Activated naive CD4-positive, alpha-beta T cell treated with anti-CD3 and anti-CD28 coated beads, Interleukin-2, amount 50 U/mL, for 24 hours (primary cell): ENCODE measurements around the gene OR4D10.
"Not testable (repeated sequence)": the region's sequence is repeated elsewhere in the genome, so short reads cannot be mapped to it uniquely, and the experiment has no call there.

Experiments used
- H3K27ac Mint-ChIP-seq: one replicate; pipeline ENCODE4 v1.8.0; 2021; ENCODE audit warnings: mild to moderate bottlenecking, mixed read lengths
- H3K27me3 Mint-ChIP-seq: one replicate; pipeline ENCODE4 v1.8.0; 2021; ENCODE audit warnings: mixed read lengths
- H3K36me3 Mint-ChIP-seq: one replicate; pipeline ENCODE4 v1.8.0; 2021; ENCODE audit warnings: mixed read lengths
- H3K4me1 Mint-ChIP-seq: one replicate; pipeline ENCODE4 v1.8.0; 2021; ENCODE audit warnings: mixed read lengths
- H3K4me3 Mint-ChIP-seq: one replicate; pipeline ENCODE4 v1.8.0; 2021; ENCODE audit warnings: mild to moderate bottlenecking, mixed read lengths
- H3K9me3 Mint-ChIP-seq: one replicate; pipeline ENCODE4 v1.8.0; 2021; ENCODE audit warnings: mixed read lengths

Gene OR4D10

DNA sequence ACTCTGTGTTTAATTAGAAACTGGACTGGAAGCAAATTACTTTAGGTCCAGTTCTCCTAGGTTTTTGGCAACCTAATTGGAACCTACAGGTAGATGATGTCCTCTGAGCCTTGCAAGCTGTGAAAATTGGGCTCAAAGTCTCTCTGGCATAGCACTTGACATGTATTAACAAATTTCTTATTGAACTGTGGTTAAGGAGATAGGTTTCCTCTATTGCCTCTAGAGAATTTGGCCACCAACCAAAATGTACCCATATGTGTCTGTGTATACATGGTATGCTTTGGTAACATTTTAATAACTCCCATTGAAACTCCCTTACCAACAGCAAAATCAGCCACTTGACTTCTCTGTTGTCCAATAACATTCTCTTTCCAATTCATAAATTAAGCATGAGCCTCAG lies at the start of gene OR4D10:
TSS of gene OR4D10 (plus strand) at position 301 of the 400 bp plus-strand sequence. CDS start 4,115 bp downstream, outside the sequence.
- H3K27me3 Mint-ChIP-seq, result peaks cover 8% of the 10 kb centered on the region
- no peak within 1 kb of the TSS for H3K4me3 Mint-ChIP-seq
- H3K27ac Mint-ChIP-seq, result no peak within 1 kb of the TSS
- H3K9me3 Mint-ChIP-seq, result no peaks in the 10 kb centered on the region
- no peaks in the 10 kb centered on the region for H3K36me3 Mint-ChIP-seq
- no peaks in the 10 kb centered on the region for H3K4me1 Mint-ChIP-seq

DNA sequence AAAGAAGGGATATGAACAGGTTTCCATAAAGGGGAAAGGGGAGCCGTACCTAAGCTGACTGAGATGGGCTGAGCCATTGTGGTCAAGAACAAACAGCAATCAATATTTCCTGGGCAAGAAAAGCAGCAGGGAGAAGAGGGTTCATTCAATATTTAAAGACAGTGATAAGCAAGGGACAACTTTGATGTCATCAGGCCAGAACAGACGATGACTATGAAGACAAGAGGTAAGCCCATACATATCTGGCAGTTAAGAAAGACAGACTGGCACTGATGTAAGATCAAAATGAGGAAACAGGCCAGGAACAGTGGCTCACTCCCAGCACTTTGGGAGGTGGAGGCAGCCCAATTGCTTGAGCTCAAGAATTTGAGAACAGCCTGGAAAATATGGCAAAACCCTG lies 49.3 kb upstream of the OR4D10 start:
- Mint-ChIP-seq H3K27ac (no peak overlapping the region), H3K4me1 (no peaks in the 10 kb centered on the region), H3K36me3 (no peaks in the 10 kb centered on the region), H3K27me3 (peaks cover 3% of the 10 kb centered on the region), H3K9me3 (no peaks in the 10 kb centered on the region), H3K4me3 (no peak overlapping the region)

DNA sequence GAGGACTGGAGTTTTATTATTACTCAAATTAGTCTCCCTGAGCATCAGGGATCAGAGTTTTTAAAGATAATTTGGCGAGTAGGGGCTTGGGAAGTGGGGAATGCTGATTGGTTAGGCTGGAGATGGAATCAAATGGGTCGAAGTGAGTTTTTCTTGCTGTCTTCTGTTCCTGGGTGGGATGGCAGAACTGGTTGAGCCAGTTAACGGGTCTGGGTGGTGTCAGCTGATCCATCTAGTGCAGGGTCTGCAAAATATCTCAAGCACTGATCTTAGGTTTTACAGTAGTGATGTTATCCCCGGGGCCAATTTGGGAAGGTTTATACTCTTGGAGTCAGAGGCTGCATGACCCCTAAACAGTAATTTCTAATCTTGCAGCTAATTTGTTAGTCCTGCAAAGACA lies 48.0 kb upstream of the OR4D10 start:
- Mint-ChIP-seq H3K9me3 (no peaks in the 10 kb centered on the region), H3K4me1 (no peaks in the 10 kb centered on the region), H3K36me3 (no peaks in the 10 kb centered on the region), H3K4me3 (no peak overlapping the region), H3K27me3 (peaks cover 4% of the 10 kb centered on the region), H3K27ac (no peak overlapping the region)

DNA sequence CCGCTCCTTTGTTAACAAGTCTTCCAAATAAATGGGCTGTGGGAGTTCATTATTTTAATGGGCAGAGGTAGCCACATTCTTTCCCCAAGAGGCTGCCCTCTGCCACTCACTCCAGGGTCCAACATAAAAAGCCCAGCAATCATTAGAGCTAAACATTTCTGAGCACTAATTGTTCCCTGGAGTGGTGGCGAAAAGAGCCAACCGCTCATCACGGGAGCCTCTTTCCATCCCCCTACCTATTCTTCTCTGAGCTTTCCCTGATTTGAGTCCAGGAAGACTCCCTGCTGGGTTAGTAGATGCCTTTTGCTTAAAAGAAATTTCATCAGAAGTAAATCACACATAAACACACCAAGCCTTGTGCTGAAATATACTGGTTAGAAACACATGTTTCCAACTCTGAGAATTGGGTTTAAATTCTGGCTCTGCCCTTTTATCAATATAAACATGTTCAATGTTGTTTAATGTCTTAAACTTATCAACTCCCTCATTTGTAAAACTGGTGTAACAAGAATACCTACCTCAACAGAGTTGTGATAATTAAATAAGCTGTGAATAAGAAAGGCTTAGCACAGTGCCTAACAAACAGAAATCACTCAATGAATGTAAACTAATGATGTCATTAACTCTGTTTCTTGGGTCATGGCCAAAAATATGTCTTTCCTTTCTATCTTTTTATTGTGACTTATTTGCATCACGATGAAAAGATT lies 46.6 kb upstream of the OR4D10 start, which contains the start of gene OR5A2:
TSS of gene OR5A2 (minus strand) at position 53 of the 707 bp plus-strand sequence. CDS start 3,460 bp downstream, outside the sequence.
- no peak within 1 kb of the TSS for H3K4me3 Mint-ChIP-seq
- no peaks in the 10 kb centered on the region for H3K9me3 Mint-ChIP-seq
- no peak within 1 kb of the TSS for H3K27ac Mint-ChIP-seq
- H3K27me3 Mint-ChIP-seq, result peaks cover 6% of the 10 kb centered on the region
- no peaks in the 10 kb centered on the region for H3K4me1 Mint-ChIP-seq
- no peaks in the 10 kb centered on the region for H3K36me3 Mint-ChIP-seq

DNA sequence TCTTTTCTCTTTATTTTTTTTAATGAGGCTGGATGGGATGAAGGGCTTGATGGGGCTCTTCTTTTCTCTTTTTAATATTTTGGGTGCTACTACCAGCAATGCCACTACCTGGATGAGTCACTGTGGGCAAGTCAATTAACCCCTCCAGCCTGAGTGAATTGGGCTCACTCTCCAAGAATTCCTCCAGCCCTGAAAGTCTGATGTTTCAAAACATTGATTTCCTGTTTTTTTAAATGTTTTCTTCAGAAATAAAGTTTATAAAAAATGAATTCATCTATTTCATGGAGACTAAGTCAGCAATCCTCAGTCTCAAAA lies 46.1 kb upstream of the OR4D10 start:
- Mint-ChIP-seq H3K27ac (no peak overlapping the region), H3K9me3 (no peaks in the 10 kb centered on the region), H3K36me3 (no peaks in the 10 kb centered on the region), H3K4me3 (no peak overlapping the region), H3K4me1 (no peaks in the 10 kb centered on the region), H3K27me3 (peaks cover 7% of the 10 kb centered on the region)

DNA sequence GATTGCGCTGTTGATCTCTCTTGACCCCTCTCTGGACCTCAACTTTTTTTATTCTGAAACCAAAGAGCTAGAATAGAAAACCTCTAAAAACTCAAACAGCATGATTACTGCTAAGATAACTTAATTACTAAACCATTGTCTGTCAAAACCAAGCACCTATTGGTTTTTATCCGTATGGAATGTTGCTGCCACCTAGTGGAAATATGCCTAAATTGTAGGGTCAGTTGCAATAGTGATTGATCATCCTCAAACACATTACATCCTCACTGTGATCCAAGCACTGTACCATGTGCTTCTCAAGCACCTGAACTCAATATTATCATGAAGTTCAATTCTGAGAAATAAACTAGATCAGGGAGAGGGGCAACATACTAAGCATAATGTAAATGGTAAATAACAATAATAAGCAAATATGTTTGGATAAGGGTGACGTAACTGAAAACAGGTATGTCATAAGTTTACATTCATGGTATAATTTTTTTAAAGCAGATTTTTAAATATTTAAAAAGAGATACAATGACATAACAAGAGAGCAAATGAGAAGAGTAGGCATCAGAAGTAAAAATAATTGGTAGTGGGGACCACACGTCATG lies 43.1 kb upstream of the OR4D10 start:
- Mint-ChIP-seq H3K9me3 (no peaks in the 10 kb centered on the region), H3K4me3 (no peak overlapping the region), H3K36me3 (no peaks in the 10 kb centered on the region), H3K4me1 (no peaks in the 10 kb centered on the region), H3K27me3 (peaks cover 6% of the 10 kb centered on the region), H3K27ac (no peak overlapping the region)

DNA sequence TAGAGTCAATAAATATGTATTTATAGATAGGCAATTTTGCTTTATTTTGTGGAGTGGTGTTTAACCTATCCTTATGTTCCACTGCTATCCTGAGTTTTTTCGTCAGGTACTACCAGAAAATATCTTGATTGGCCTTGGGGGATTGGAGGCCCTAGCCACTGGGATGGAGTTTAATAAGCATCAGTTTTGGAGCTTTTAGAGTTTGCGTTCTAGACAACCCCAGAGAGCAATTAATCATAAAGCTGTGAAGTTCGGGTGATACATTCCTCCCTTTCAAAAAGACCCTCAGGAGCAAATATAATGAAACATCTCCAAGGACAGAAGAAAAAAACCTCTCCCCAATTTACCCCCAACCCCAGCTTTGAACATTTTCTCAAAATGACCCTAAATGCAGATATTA lies 36.9 kb upstream of the OR4D10 start, which contains the start of gene OR5A1:
TSS of gene OR5A1 (plus strand) at position 301 of the 400 bp plus-strand sequence. CDS start 6,700 bp downstream, outside the sequence.
- Mint-ChIP-seq H3K36me3 (no peaks in the 10 kb centered on the region), H3K4me1 (no peaks in the 10 kb centered on the region), H3K4me3 (no peak within 1 kb of the TSS), H3K27me3 (peaks cover 4% of the 10 kb centered on the region), H3K9me3 (no peaks in the 10 kb centered on the region), H3K27ac (no peak within 1 kb of the TSS)

DNA sequence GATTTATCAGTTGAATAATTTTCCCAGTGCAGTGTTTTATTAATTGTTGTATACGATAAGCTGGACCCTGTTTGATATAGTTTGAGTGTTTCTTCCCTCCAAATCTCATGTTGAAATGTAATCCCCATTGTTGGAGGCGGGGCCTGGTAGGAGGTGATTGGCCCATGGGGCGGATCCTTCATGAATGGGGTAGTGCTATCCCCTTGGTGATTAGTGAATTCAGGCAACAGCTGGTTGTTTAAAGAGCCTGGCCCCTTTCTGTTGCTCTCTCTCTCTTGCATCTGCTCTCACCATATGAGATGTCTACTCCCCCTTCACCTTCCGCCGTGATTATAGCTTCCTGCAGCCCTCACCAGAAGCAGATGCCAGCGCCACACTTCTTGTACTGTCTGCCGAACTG lies 35.3 kb upstream of the OR4D10 start:
- Mint-ChIP-seq H3K4me3 (no peak overlapping the region), H3K27me3 (peaks cover 2% of the 10 kb centered on the region), H3K4me1 (no peaks in the 10 kb centered on the region), H3K27ac (no peak overlapping the region), H3K9me3 (no peaks in the 10 kb centered on the region), H3K36me3 (no peaks in the 10 kb centered on the region)

DNA sequence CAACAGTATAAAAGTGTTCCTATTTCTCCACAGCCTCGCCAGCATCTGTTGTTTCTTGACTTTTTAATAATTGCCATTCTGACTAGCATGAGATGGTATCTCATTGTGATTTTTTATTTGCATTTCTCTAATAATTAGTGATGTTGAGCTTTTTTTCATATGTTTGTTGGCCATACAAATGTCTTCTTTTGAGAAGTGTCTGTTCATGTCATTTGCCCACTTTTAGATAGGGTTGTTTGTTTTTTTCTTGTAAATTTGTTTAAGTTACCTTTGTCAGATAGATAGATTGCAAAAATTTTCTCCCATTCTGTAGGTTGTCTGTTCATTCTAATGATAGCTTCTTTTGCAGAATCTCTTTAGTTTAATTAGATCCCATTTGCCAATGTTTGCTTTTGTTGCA lies 27.5 kb upstream of the OR4D10 start:
- not testable (repeated sequence) for H3K36me3 Mint-ChIP-seq, H3K4me1 Mint-ChIP-seq, H3K27me3 Mint-ChIP-seq, H3K4me3 Mint-ChIP-seq, H3K9me3 Mint-ChIP-seq, H3K27ac Mint-ChIP-seq

DNA sequence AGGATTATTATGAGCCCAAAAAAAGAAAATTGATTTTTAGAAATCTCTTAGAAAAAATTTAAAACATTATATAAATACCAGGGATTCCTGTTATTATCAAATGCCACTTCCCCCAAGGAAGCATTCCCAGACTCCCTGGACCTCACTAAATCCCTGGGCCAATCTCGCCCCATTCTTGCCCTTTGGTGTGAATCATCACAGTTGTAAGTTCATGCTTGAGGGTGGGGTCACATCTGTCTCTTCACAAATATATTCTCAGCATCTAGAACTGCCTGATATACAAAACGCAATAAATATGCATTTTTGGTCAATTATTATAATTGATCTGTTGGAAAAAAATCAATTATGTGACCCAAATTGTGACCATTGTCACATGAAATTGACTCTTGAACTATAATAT lies 24.6 kb upstream of the OR4D10 start:
- H3K4me3 Mint-ChIP-seq, result no peak overlapping the region
- no peaks in the 10 kb centered on the region for H3K4me1 Mint-ChIP-seq
- H3K36me3 Mint-ChIP-seq, result no peaks in the 10 kb centered on the region
- peaks cover 8% of the 10 kb centered on the region for H3K9me3 Mint-ChIP-seq
- peaks cover 2% of the 10 kb centered on the region for H3K27me3 Mint-ChIP-seq
- no peak overlapping the region for H3K27ac Mint-ChIP-seq

DNA sequence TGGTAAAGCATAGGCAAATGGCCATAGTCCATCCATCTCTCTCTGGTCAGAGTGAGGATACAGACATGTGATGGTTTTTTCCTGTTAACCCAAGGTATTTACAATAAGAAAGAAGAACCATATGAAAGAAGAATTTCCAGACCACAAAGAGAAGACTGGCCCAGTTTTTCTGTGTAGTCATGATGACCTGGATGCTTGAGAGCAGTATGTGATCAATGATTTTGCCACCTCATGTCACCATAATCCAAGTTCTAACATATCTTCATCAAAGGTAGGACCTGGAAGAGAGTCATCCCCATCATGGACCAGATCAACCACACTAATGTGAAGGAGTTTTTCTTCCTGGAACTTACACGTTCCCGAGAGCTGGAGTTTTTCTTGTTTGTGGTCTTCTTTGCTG lies 16.5 kb upstream of the OR4D10 start, which contains the start of gene OR4D6:
TSS of gene OR4D6 (plus strand) at position 301 of the 400 bp plus-strand sequence. CDS start at position 301, 0 bp downstream.
- no peaks in the 10 kb centered on the region for H3K9me3 Mint-ChIP-seq
- no peak within 1 kb of the TSS for H3K27ac Mint-ChIP-seq
- H3K36me3 Mint-ChIP-seq, result no peaks in the 10 kb centered on the region
- no peaks in the 10 kb centered on the region for H3K4me1 Mint-ChIP-seq
- H3K27me3 Mint-ChIP-seq, result peaks cover 6% of the 10 kb centered on the region
- H3K4me3 Mint-ChIP-seq, result no peak within 1 kb of the TSS

DNA sequence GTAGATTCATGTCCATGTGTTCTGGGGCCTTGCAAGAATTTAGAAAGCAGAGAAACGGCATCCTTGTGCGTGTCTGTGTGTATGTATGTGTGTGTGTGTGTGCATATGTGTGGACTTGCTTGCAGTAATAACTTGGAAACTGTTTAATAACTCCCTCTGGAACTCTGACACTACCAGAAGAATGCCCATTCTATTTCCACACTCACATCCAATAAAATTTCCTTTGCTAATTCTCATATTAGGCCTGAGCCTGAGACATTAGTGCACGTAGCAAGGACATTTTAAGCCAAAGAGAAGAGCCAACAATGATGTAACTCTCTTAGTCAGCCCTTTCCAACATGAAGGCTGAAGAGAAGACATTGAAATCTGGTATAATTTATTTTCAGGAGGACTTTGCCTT lies 13.2 kb upstream of the OR4D10 start:
- no peaks in the 10 kb centered on the region for H3K36me3 Mint-ChIP-seq

DNA sequence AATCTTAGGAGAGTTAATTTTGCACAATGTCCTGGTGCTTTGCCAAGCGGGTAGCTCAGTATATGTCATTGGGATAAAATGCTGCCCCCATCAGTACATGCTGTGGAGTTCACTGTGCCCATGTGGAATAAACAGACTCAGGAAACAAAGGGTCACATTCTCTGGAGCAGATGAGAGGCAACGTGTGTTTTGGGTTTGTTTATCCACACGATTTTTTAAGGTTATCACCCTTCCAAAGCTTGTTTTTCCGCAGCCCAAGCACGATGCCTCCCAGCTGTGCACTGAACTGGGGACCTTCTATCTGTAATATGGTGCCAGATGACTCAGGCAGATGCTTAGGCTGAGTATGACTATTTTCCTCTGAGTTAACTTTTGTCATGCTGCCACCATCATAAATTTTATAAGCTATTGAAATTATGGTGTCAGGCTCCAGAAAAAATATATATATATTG lies 9.9 kb upstream of the OR4D10 start:
- H3K9me3 Mint-ChIP-seq, result no peaks in the 10 kb centered on the region
- no peaks in the 10 kb centered on the region for H3K36me3 Mint-ChIP-seq
- H3K27ac Mint-ChIP-seq, result no peak overlapping the region
- H3K4me1 Mint-ChIP-seq, result no peaks in the 10 kb centered on the region
- no peak overlapping the region for H3K4me3 Mint-ChIP-seq
- H3K27me3 Mint-ChIP-seq, result peaks cover 11% of the 10 kb centered on the region

More for the DNA sequence above, 13.2 kb upstream of the OR4D10 start:
- Mint-ChIP-seq H3K27me3 (peaks cover 10% of the 10 kb centered on the region), H3K4me3 (no peak overlapping the region), H3K27ac (no peak overlapping the region), H3K4me1 (no peaks in the 10 kb centered on the region), H3K9me3 (no peaks in the 10 kb centered on the region)

DNA sequence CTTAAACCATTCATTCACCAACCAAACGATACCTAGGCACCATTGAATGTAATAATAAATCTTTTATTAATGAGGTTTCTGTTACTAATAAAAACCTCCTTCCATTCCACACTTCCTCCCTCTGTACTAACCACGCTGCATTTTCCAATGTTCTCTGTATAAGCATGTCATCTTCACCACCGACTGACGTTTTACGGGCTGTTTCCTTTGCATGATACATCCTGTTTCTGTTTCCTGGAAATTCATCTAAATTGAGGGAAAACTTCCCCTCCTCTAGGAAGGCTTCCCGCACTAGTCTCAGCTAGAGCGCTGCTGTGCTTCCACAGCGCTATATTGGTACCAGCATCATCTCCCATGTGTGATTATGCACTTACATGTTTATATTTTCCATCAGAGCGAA lies 2.1 kb downstream of the OR4D10 start:
- no peaks in the 10 kb centered on the region for H3K4me1 Mint-ChIP-seq
- no peak overlapping the region for H3K4me3 Mint-ChIP-seq
- no peak overlapping the region for H3K27ac Mint-ChIP-seq
- no peaks in the 10 kb centered on the region for H3K9me3 Mint-ChIP-seq
- H3K27me3 Mint-ChIP-seq, result peaks cover 4% of the 10 kb centered on the region
- H3K36me3 Mint-ChIP-seq, result no peaks in the 10 kb centered on the region

DNA sequence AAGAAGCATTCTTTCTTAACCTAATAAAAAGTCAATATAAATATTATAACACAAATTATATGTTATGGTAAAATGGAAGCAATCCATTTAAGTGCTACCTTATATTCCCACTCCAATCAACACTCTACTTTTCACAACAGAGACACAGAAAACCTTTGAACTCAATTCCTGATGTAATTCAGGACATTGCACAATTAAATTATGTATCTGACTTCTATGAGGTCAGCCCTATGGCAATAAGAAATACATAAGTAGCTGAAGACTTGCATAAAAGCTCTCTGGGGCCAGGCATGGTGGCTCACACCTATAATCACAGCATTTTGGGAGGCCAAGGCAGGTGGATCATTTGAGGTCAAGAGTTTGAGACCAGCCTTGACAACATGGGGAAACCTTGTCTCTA lies 6.8 kb downstream of the OR4D10 start:
- no peak overlapping the region for H3K4me3 Mint-ChIP-seq
- no peaks in the 10 kb centered on the region for H3K9me3 Mint-ChIP-seq
- peaks cover 2% of the 10 kb centered on the region for H3K27me3 Mint-ChIP-seq
- no peak overlapping the region for H3K27ac Mint-ChIP-seq
- H3K4me1 Mint-ChIP-seq, result no peaks in the 10 kb centered on the region
- no peaks in the 10 kb centered on the region for H3K36me3 Mint-ChIP-seq

DNA sequence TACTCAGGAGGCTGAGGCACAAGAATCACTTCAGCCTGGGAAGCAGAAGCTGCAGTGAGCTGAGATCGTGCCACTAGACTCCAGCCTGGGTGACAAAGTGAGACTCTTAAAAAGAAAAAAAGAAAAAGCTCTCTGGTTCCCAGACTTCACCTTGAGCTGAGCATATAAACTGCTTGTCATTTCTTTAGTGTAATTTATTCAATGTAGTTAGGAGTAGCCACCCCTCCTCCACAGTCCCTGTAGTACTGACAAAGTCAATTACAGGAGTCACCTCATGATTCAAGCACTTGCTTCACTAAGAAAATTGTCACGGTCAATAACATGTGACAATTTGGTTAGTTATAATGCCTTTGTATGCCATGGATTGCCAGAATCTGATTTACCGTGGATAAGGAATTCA lies 7.2 kb downstream of the OR4D10 start:
- Mint-ChIP-seq H3K27ac (no peak overlapping the region), H3K4me1 (no peaks in the 10 kb centered on the region), H3K36me3 (no peaks in the 10 kb centered on the region), H3K9me3 (no peaks in the 10 kb centered on the region), H3K27me3 (no peaks in the 10 kb centered on the region), H3K4me3 (no peak overlapping the region)
